PFSK-1 (cell line): ENCODE results near the gene SET.

Source experiments
- POLR2AphosphoS5 ChIP-seq: IDR thresholded peaks from 2 replicates; pipeline ENCODE4 v1.6.1; 2012; ENCODE audit warnings: low read depth, mild to moderate bottlenecking, control low read depth, low read length, moderate library complexity
- SIN3A ChIP-seq: IDR thresholded peaks from 2 replicates; pipeline ENCODE4 v1.6.1; 2012; ENCODE audit warnings: mild to moderate bottlenecking, low read length, moderate library complexity, borderline replicate concordance; ENCODE audit not compliant: insufficient read depth
- TAF1 ChIP-seq: IDR thresholded peaks from 2 replicates; pipeline ENCODE4 v1.6.1; 2012; ENCODE audit warnings: low read length, control low read depth, borderline replicate concordance; ENCODE audit not compliant: insufficient read depth
- TF ChIP-seq, protein P1 (sequence below), 2 experiments: IDR thresholded peaks; 2 replicates each; pipeline versions ENCODE4 v1.6.1 to v1.8.0; 2011 to 2012; ENCODE audit warnings: low read depth in 2 of 2, low read length in 2 of 2, control low read depth in 1 of 2, inconsistent platforms in 1 of 2, mild to moderate bottlenecking in 1 of 2, moderate library complexity in 1 of 2; ENCODE audit not compliant: insufficient read depth in 1 of 2

DNA sequence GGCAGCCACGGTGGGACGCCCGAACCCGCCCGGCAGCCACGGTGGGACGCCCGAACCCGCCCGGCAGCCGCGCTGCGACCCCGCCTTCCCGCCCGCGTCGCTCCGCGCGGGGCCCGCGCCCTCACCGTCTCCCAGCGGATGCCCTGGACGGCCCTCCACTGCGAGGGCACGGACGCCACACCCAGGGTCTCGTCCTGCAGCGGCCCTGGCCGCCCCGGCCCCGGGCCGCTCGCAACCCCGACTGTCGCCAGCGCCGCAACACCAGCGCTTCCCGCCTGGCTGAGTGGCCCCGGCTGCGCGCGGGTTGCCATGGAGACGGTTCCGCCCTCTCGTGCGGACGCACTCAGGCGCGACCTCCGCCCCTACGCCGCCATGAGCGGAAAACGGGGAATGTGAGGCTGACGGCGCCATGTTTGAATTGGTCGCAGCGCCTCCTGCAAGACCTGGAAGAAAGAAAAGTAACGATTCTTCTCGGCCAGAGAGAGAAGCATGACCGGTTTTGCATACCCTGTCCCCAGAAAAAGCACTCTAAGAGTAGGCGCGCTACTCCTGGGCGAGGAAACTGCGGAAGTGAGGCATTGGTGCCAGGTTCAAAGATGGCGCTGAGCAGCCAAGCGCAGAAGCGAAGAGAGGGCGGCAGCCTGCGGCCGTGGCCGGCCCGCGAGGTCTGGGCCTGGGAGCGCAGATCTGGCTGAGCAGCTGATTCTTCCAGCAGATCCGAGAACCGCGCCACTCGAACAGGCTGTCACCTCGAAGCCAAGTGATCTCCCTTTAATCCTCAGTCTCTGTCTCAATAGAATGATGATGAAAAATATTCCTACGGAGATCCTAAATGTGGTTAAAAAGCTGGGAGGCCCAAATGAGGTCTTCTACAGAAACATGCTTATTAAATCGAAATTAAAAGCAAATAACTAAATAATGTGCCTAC is 32.3 kb upstream of the SET start, which contains the start of gene DYNC2I2:
- TF ChIP-seq POLR2AphosphoS5 (peak; percentile 49; the same call in 1 of the 2 replicates), SIN3A (peak; percentile 75; the same call in 1 of the 2 replicates), TAF1 (0 out of 2 replicates have a peak, but pooled peaks have one; percentile 76)
- TF ChIP-seq, protein P1, sequence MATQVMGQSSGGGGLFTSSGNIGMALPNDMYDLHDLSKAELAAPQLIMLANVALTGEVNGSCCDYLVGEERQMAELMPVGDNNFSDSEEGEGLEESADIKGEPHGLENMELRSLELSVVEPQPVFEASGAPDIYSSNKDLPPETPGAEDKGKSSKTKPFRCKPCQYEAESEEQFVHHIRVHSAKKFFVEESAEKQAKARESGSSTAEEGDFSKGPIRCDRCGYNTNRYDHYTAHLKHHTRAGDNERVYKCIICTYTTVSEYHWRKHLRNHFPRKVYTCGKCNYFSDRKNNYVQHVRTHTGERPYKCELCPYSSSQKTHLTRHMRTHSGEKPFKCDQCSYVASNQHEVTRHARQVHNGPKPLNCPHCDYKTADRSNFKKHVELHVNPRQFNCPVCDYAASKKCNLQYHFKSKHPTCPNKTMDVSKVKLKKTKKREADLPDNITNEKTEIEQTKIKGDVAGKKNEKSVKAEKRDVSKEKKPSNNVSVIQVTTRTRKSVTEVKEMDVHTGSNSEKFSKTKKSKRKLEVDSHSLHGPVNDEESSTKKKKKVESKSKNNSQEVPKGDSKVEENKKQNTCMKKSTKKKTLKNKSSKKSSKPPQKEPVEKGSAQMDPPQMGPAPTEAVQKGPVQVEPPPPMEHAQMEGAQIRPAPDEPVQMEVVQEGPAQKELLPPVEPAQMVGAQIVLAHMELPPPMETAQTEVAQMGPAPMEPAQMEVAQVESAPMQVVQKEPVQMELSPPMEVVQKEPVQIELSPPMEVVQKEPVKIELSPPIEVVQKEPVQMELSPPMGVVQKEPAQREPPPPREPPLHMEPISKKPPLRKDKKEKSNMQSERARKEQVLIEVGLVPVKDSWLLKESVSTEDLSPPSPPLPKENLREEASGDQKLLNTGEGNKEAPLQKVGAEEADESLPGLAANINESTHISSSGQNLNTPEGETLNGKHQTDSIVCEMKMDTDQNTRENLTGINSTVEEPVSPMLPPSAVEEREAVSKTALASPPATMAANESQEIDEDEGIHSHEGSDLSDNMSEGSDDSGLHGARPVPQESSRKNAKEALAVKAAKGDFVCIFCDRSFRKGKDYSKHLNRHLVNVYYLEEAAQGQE (IDR thresholded peaks at IDR 0.05; ENCODE audit: insufficient read depth in 1 of 2, low read depth in 2 of 2, low read length in 2 of 2): no peak
